GM12892 (cell line): ENCODE measurements around the gene SMG1.
"Not testable (repeated sequence)": the region's sequence is repeated elsewhere in the genome, so short reads cannot be mapped to it uniquely, and the experiment has no call there.

Experiments
- POLR2A ChIP-seq: IDR thresholded peaks from 2 replicates; pipeline ENCODE4 v1.6.1; 2011; ENCODE audit warnings: low read depth, low read length, control low read depth
- POLR2AphosphoS5 ChIP-seq: IDR thresholded peaks from 2 replicates; pipeline ENCODE4 v1.6.1; 2011; ENCODE audit warnings: low read depth, low read length, control low read depth

DNA sequence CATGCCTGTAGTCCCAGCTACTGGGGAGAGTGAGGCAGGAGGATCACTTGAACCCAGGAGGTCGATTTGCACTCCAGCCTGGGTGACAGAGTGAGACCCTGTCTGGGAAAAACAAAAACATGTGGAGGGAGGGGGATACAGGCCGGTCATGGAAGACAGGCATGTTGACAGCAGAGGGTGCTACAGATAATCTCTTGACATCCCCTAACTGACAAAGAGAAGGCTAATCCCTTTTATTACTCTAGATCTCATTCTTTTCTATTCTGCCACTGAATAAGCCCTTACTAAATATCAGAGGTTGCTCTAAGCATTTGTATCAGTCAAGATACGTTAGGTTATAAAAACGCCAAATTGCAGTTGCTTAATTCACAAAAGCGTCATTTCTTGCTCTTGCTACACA is 149.9 kb downstream of the SMG1 start:
- not testable (repeated sequence) for TF ChIP-seq POLR2A, POLR2AphosphoS5
